ENCODE measurements around the gene SSPN. TPM values are rescaled to one million over a fixed set of nuclear protein-coding genes. Genes with fewer than 3 reads are reported as not detected.

SSPN gene
- total RNA-seq, 1 donor from 2014 or later, result 200 TPM

- DNase-seq (ENCODE audit: low spot score), result no peak
Observed at GRCh38 chr12:26283046-26283445, 87.7 kb downstream of the SSPN start.

- no peak for DNase-seq (ENCODE audit: low spot score)
Observed at GRCh38 chr12:26283617-26284016, 88.2 kb downstream of the SSPN start.

- no peak for DNase-seq (ENCODE audit: low spot score)
Observed at GRCh38 chr12:26285401-26285800, 90.0 kb downstream of the SSPN start.

- DNase-seq (ENCODE audit: low spot score), result no peak
Observed at GRCh38 chr12:26286186-26286585, 90.8 kb downstream of the SSPN start.

GRCh38 chr12:26287671-26288381 is 92.5 kb downstream of the SSPN start:
- no peak for DNase-seq (ENCODE audit: low spot score)

GRCh38 chr12:26290565-26290964 is 95.2 kb downstream of the SSPN start:
- DNase-seq (ENCODE audit: low spot score), result no peak

- DNase-seq (ENCODE audit: low spot score), result no peak
Observed at GRCh38 chr12:26292596-26292995, 97.2 kb downstream of the SSPN start.

GRCh38 chr12:26293612-26294011 is 98.2 kb downstream of the SSPN start:
- DNase-seq (ENCODE audit: low spot score), result no peak

GRCh38 chr12:26295001-26295400 is 99.6 kb downstream of the SSPN start:
- no peak for DNase-seq (ENCODE audit: low spot score)

- DNase-seq (ENCODE audit: low spot score), result no peak
Observed at GRCh38 chr12:26297396-26298070, 102.2 kb downstream of the SSPN start.

GRCh38 chr12:26298785-26299621 is 103.6 kb downstream of the SSPN start:
- peak; percentile 89 for DNase-seq (ENCODE audit: low spot score)

GRCh38 chr12:26299751-26300150 is 104.4 kb downstream of the SSPN start:
- DNase-seq (ENCODE audit: low spot score), result no peak

Other genes with a start within 250 kb of the SSPN start
- gene RASSF8, start 236.9 kb upstream of the SSPN start, total RNA-seq (ENCODE audit: insufficient read depth, low replicate concordance), result 91.2 TPM
- gene BHLHE41, start 70.5 kb upstream of the SSPN start, total RNA-seq (ENCODE audit: insufficient read depth, low replicate concordance), result 7.9 TPM

Measured in umbilical cord (tissue), 2 donors.